Panc1 (cell line): Measurements from ENCODE around the gene DYRK1A. TPM values are rescaled to one million over a fixed set of nuclear protein-coding genes. Genes with fewer than 3 reads are reported as not detected.

ENCODE experiments used
- ATAC-seq: fragments of 200-7000 bp; cut with Tn5 transposase; 2 replicates; pipeline ENCODE4 v1.9.1; 2020; ENCODE audit warnings: mild to moderate bottlenecking, moderate library complexity
- BruUV-seq: library from RNA; stranded (reverse); fragments of 400-500 nt; replicated peaks from 2 replicates; lab custom pipeline; 2021; lab: Mats Ljungman, UMichigan
- CTCF ChIA-PET: fragments of 300-600 bp; sonication (Branson Sonifier 250); formaldehyde crosslinking; loops from one replicate; lab custom pipeline; 2022; ENCODE audit warnings: antibody characterized with exemption; lab: Charles Lee
- POLR2A ChIA-PET: fragments of 300-600 bp; sonication (Branson Sonifier 250); formaldehyde crosslinking; loops from one replicate; lab custom pipeline; 2022; ENCODE audit warnings: antibody characterized with exemption; lab: Charles Lee
- DNase-seq: peaks from one replicate; pipeline ENCODE4 v3.0.0-alpha.2; 2010; ENCODE audit warnings: low read depth, low spot score
- H3K27ac ChIP-seq: 2 replicates; pipeline ENCODE4 v1.5.1; 2011; ENCODE audit warnings: mild to moderate bottlenecking, low read length, inconsistent platforms
- H3K27me3 ChIP-seq: fragments of 200-500 bp; sonication (Bioruptor generic); 2 replicates; pipeline ENCODE4 v1.6.0; 2014; ENCODE audit warnings: low read length, inconsistent platforms; ENCODE audit not compliant: control insufficient read depth, insufficient read depth
- H3K36me3 ChIP-seq: fragments of 200-500 bp; sonication (Bioruptor generic); 2 replicates; pipeline ENCODE4 v1.5.1; 2014; ENCODE audit warnings: inconsistent platforms, mild to moderate bottlenecking, low read length, moderate library complexity; ENCODE audit not compliant: control insufficient read depth, insufficient read depth
- H3K4me1 ChIP-seq: 2 replicates; pipeline ENCODE4 v1.5.1; 2011; ENCODE audit warnings: inconsistent platforms, mild to moderate bottlenecking, low read length, moderate library complexity; ENCODE audit not compliant: control insufficient read depth, insufficient read depth
- H3K4me3 ChIP-seq, 2 experiments: 2 replicates each; pipeline ENCODE4 v1.5.1; 2011 to 2012; ENCODE audit warnings: low read depth in 2 of 2, low read length in 2 of 2, mild to moderate bottlenecking in 2 of 2, inconsistent platforms in 1 of 2, moderate library complexity in 1 of 2
- H3K9me3 ChIP-seq: fragments of 200-500 bp; sonication (Bioruptor generic); 2 replicates; pipeline ENCODE4 v1.5.1; 2014; ENCODE audit warnings: low read depth, mild to moderate bottlenecking, inconsistent platforms, low read length, moderate library complexity; ENCODE audit not compliant: control insufficient read depth, insufficient read depth
- POLR2AphosphoS5 ChIP-seq: IDR thresholded peaks from 2 replicates; pipeline ENCODE4 v1.6.1; 2012; ENCODE audit warnings: mild to moderate bottlenecking, low read depth, low read length, moderate library complexity
- SIN3A ChIP-seq: IDR thresholded peaks from 2 replicates; pipeline ENCODE4 v1.6.1; 2012; ENCODE audit warnings: low read depth, mild to moderate bottlenecking, low read length, moderate library complexity, borderline replicate concordance; ENCODE audit not compliant: insufficient read depth
- TCF7L2 ChIP-seq: IDR thresholded peaks from 2 replicates; pipeline ENCODE4 v1.6.1; 2011; ENCODE audit warnings: mild to moderate bottlenecking, low read depth, low read length, inconsistent platforms
- in situ Hi-C: cut with HindIII; loops from 2 replicates; pipeline ENCODE4 v1.10.0; 2016; ENCODE audit warnings: low sequenced_read_pairs, low pct_unique_long_range_greater_than_20kb
- intact Hi-C: fragments of 100-400 bp; cut with micrococcal nuclease; formaldehyde crosslinking; loops from one replicate; pipeline ENCODE4 v1.10.0; 2022; ENCODE audit not compliant: unreplicated experiment
- total RNA-seq: library from RNA; stranded (reverse); gene quantifications from one replicate; pipeline ENCODE4 v1.2.1, GENCODE V29; 2021; ENCODE audit not compliant: unreplicated experiment
- TF ChIP-seq, protein P1 (sequence below), 2 experiments: IDR thresholded peaks; 2 replicates each; pipeline ENCODE4 v1.6.1; 2011 to 2012; ENCODE audit warnings: low read depth in 2 of 2, control low read depth in 1 of 2, low read length in 1 of 2, mild to moderate bottlenecking in 1 of 2, moderate library complexity in 1 of 2; ENCODE audit not compliant: insufficient read depth in 1 of 2
- TF ChIP-seq, protein P2 (sequence below): fragments of 450-650 bp; IDR thresholded peaks from 2 replicates; pipeline ENCODE4 v1.5.1; 2017; ENCODE audit warnings: mild to moderate bottlenecking

Gene DYRK1A
- total RNA-seq, 1 experiment from 2014 or later = 36.1 TPM

GRCh38 chr21:37430184-37430821 is 63.7 kb downstream of the DYRK1A start:
- POLR2A ChIA-PET = no interaction called here
- CTCF ChIA-PET = no interaction called here
- Histone ChIP-seq H3K27ac (no peak overlapping the region), H3K27me3 (no peaks in the 10 kb centered on the region), H3K4me3 (no peak overlapping the region), H3K36me3 (no peaks in the 10 kb centered on the region; the same call in 1 of the 2 replicates), H3K9me3 (no peaks in the 10 kb centered on the region), H3K4me1 (no peaks in the 10 kb centered on the region)
- in situ Hi-C loops = no loop called here
- intact Hi-C loops = no loop called here
- TF ChIP-seq, protein P1, sequence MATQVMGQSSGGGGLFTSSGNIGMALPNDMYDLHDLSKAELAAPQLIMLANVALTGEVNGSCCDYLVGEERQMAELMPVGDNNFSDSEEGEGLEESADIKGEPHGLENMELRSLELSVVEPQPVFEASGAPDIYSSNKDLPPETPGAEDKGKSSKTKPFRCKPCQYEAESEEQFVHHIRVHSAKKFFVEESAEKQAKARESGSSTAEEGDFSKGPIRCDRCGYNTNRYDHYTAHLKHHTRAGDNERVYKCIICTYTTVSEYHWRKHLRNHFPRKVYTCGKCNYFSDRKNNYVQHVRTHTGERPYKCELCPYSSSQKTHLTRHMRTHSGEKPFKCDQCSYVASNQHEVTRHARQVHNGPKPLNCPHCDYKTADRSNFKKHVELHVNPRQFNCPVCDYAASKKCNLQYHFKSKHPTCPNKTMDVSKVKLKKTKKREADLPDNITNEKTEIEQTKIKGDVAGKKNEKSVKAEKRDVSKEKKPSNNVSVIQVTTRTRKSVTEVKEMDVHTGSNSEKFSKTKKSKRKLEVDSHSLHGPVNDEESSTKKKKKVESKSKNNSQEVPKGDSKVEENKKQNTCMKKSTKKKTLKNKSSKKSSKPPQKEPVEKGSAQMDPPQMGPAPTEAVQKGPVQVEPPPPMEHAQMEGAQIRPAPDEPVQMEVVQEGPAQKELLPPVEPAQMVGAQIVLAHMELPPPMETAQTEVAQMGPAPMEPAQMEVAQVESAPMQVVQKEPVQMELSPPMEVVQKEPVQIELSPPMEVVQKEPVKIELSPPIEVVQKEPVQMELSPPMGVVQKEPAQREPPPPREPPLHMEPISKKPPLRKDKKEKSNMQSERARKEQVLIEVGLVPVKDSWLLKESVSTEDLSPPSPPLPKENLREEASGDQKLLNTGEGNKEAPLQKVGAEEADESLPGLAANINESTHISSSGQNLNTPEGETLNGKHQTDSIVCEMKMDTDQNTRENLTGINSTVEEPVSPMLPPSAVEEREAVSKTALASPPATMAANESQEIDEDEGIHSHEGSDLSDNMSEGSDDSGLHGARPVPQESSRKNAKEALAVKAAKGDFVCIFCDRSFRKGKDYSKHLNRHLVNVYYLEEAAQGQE (IDR thresholded peaks at IDR 0.05; ENCODE audit: insufficient read depth in 1 of 2, low read depth in 2 of 2, low read length in 1 of 2) = no peak
- TF ChIP-seq TCF7L2 = no peak
- no peak for TF ChIP-seq SIN3A
- TF ChIP-seq, protein P2, sequence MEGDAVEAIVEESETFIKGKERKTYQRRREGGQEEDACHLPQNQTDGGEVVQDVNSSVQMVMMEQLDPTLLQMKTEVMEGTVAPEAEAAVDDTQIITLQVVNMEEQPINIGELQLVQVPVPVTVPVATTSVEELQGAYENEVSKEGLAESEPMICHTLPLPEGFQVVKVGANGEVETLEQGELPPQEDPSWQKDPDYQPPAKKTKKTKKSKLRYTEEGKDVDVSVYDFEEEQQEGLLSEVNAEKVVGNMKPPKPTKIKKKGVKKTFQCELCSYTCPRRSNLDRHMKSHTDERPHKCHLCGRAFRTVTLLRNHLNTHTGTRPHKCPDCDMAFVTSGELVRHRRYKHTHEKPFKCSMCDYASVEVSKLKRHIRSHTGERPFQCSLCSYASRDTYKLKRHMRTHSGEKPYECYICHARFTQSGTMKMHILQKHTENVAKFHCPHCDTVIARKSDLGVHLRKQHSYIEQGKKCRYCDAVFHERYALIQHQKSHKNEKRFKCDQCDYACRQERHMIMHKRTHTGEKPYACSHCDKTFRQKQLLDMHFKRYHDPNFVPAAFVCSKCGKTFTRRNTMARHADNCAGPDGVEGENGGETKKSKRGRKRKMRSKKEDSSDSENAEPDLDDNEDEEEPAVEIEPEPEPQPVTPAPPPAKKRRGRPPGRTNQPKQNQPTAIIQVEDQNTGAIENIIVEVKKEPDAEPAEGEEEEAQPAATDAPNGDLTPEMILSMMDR = no peak
- TF ChIP-seq POLR2AphosphoS5 = no peak
- no peak for ATAC-seq
- BruUV-seq = no TSS peak
- DNase-seq = no peak

- in situ Hi-C loops = no loop called here
Measured at GRCh38 chr21:37431243-37431642, 64.7 kb downstream of the DYRK1A start.

More at GRCh38 chr21:37431243-37431642, 64.7 kb downstream of the DYRK1A start:
- Histone ChIP-seq H3K27ac (no peak overlapping the region), H3K4me3 (no peak overlapping the region), H3K4me1 (peaks cover 4% of the 10 kb centered on the region), H3K27me3 (no peaks in the 10 kb centered on the region), H3K9me3 (no peaks in the 10 kb centered on the region), H3K36me3 (no peaks in the 10 kb centered on the region; the same call in 1 of the 2 replicates)
- intact Hi-C loops = no loop called here
- CTCF ChIA-PET = no interaction called here
- TF ChIP-seq, protein P1 (IDR thresholded peaks at IDR 0.05; ENCODE audit: insufficient read depth in 1 of 2, low read depth in 2 of 2, low read length in 1 of 2) = no peak
- TF ChIP-seq TCF7L2 = no peak
- no peak for TF ChIP-seq POLR2AphosphoS5
- no peak for TF ChIP-seq SIN3A
- TF ChIP-seq, protein P2 = no peak
- no peak for ATAC-seq
- no TSS peak for BruUV-seq
- POLR2A ChIA-PET = interaction anchor here (0.6 kb wide), 1 partner anchor 22 kb away, joined by 5 read pairs; no protein-coding TSS in a partner anchor
- DNase-seq = no peak
